Pancreas (tissue), 10 donors: Measurements from ENCODE around the gene TRAF3. TPM values are rescaled to one million over a fixed set of nuclear protein-coding genes. Genes with fewer than 3 reads are reported as not detected.

Experiments used
- ATAC-seq, 4 donors: fragments of 200-7000 bp; cut with Tn5 transposase; one replicate each; pipeline versions ENCODE4 v1.8.0 to v1.9.1; 2020; ENCODE audit warnings: mild to moderate bottlenecking in 4 of 4, moderate library complexity in 4 of 4
- DNase-seq, 6 donors: peaks; one replicate each; pipeline ENCODE4 v3.0.0-alpha.2; 2020
- FAIRE-seq: peaks from 2 replicates; lab custom pipeline; 2012; peaks lifted over from hg19 to GRCh38; lab: Jason Lieb, UNC
- H3K27ac ChIP-seq, 4 donors: fragments of 200-600 bp; sonication (generic); 1 replicate in 3 of 4; 2 replicates in 1 of 4; pipeline versions ENCODE4 v1.5.0 to v1.8.0; 2020
- H3K27me3 ChIP-seq, 4 donors: fragments of 200-600 bp; one replicate each; pipeline ENCODE4 v1.8.0; 2021
- H3K36me3 ChIP-seq, 3 donors: fragments of 200-600 bp; sonication (generic) in 1 of 3; one replicate each; pipeline versions ENCODE4 v1.5.0 to v1.8.0; 2020 to 2021
- H3K4me1 ChIP-seq, 3 donors: fragments of 200-600 bp; one replicate each; pipeline ENCODE4 v1.8.0; 2021
- H3K4me3 ChIP-seq, 4 donors: fragments of 200-600 bp; sonication (generic) in 2 of 4; one replicate each; pipeline versions ENCODE4 v1.5.0 to v1.8.0; 2020 to 2021
- H3K9me3 ChIP-seq, 4 donors: fragments of 200-600 bp; one replicate each; pipeline ENCODE4 v1.8.0; 2021
- CTCF ChIP-seq, 4 donors: fragments of 200-600 bp; sonication (generic) in 3 of 4; IDR thresholded peaks; one replicate each; pipeline versions ENCODE4 v1.5.0 to v1.8.0; 2021; ENCODE audit warnings: antibody characterized with exemption in 4 of 4
- WGBS, 2 donors: extraction: QIAGEN DNeasy Blood & Tissue Kit; methylation state at CpG; one replicate each; pipeline ENCODE4 v1.1.7; 2013; 5-methylcytosine and 5-hydroxymethylcytosine counted together
- intact Hi-C, 3 donors: fragments of 100-400 bp; cut with DNase I; formaldehyde crosslinking; loops; one replicate each; pipeline versions ENCODE4 v1.11.1 to v1.14.2; 2022
- polyA plus RNA-seq, 2 donors: library from polyadenylated mRNA; stranded (reverse); fragments of 200-250 nt; gene quantifications; one replicate each; pipeline ENCODE4 v1.2.3, GENCODE V29; 2013
- total RNA-seq, 6 donors: library from RNA; stranded (reverse); fragmentation: NEBNext Ultra II Directional in 4 of 6; extraction: Animal tissue kit (Norgen Biotek cat#: 25700) in 4 of 6; gene quantifications; one replicate each; pipeline versions ENCODE4 v1.2.1 to v1.2.4, GENCODE V29; 2021 to 2023
- donor health status: healthy with polysubstance abuse.
- donor health status: DM: no; HTN: no; CAD: no; lungs with moderate emphysema.
- donor health status: DM: no; HTN: no; CAD: no.
- donor health status: control.
- donor health status: control.
- donor health status: Bipolar disorder and iron deficiency.
- donor health status: DM: yes; HTN: yes; CAD: no.
- donor health status: DM: no; HTN: no; CAD: no.
- donor health status: DM: no; HTN: no; CAD: no.
- donor health status: DM: yes; HTN: yes; CAD: no.

TRAF3 gene
- total and polyA plus RNA-seq, 8 donors: 3.6 to 14.7 (median 6.1) TPM

DNA sequence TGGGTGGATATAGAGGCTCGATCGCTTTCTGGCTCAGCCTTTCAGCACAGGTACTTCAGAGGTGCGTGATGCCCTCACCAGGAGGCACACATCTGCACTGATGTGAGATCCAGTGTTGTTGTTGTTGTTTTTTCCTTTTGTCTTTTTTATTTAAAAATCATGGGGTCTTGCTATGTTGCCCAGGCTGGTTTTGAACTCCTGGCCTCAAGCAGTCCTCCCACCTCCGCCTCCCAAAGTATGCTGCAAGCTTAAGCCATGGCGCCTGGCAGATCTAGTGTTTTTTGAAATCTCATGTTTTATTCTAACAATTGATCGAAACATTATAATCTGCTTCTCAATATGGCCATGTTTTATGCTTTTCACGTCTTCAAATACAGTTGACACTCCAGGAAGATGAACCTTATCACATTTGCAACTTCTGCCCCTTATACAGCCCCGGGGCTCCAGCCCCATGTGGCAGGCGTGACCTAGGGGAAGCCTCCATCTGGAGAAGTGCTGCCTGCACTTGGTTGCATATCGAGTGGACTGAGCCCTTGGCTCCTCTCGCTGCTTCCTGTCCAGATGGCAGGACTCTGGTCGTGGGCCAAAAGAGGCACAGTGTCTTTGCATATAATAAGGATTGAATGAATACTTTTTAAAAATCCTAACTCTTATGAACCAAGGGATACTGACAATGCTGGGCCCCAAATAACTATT is 71.7 kb downstream of the TRAF3 start:
- peak in 1 of 6 donors; percentile 34 for DNase-seq
- no peaks in the 10 kb centered on the region for H3K36me3 ChIP-seq
- no peak for TF ChIP-seq CTCF (IDR thresholded peaks at IDR 0.05)
- peak overlapping the region in 1 of 4 donors; percentile 36 for H3K27ac ChIP-seq
- intact Hi-C loops: no loop called here
- H3K4me3 ChIP-seq: no peak overlapping the region
- peaks cover 0 to 11% (median 6%) of the 10 kb centered on the region in 3 donors for H3K4me1 ChIP-seq
- no peak for FAIRE-seq
- H3K27me3 ChIP-seq: no peaks in the 10 kb centered on the region
- 67 to 68% methylated on average over 12 of the region's 12 CpGs for whole genome bisulfite sequencing, 2 donors
- peak in 3 of 4 donors; percentile 78 to 88 (median 83) for ATAC-seq
- no peaks in the 10 kb centered on the region for H3K9me3 ChIP-seq

- no peak for DNase-seq
- Histone ChIP-seq H3K27ac (peak overlapping the region in 2 of 4 donors; percentile 18 to 36), H3K4me1 (peaks cover 0 to 11% (median 6%) of the 10 kb centered on the region in 3 donors), H3K9me3 (no peaks in the 10 kb centered on the region), H3K4me3 (no peak overlapping the region), H3K27me3 (no peaks in the 10 kb centered on the region), H3K36me3 (no peaks in the 10 kb centered on the region)
- intact Hi-C loops: no loop called here
- no peak for TF ChIP-seq CTCF (IDR thresholded peaks at IDR 0.05)
- peak; percentile 55 to 82 (median 74) for ATAC-seq
- WGBS, 2 donors: 23 to 34% methylated on average over 6 of the region's 6 CpGs
- FAIRE-seq: no peak
Observed at GRCh38 chr14:102849526-102850379, 72.5 kb downstream of the TRAF3 start.

DNA sequence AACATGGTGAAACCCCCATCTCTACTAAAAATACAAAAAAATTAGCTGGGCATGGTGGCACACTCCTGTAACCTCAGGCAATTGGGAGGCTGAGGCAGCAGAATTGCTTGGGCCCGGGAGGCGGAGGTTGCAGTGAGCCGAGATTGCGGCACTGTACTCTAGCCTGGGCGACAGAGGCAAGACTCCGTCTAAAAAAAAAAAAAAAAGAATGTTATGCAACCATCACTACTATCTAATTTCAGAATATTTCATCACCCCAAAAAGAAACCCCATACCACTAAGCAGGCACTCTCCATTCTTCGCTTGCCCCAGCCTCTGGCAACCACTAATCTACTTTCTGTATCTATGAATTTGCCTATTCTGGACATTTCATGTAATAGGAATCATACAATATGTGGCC is 76.4 kb downstream of the TRAF3 start:
- Histone ChIP-seq H3K9me3 (no peaks in the 10 kb centered on the region), H3K27me3 (no peaks in the 10 kb centered on the region), H3K4me3 (no peak overlapping the region), H3K4me1 (peaks cover 0 to 11% (median 6%) of the 10 kb centered on the region in 3 donors), H3K27ac (no peak overlapping the region), H3K36me3 (no peaks in the 10 kb centered on the region)
- DNase-seq (no peak), FAIRE-seq (no peak), ATAC-seq (no peak)
- 97 to 98% methylated on average over 7 of the region's 7 CpGs for WGBS, 2 donors
- no peak for TF ChIP-seq CTCF (IDR thresholded peaks at IDR 0.05)
- intact Hi-C loops: no loop called here

- DNase-seq (no peak), FAIRE-seq (no peak), ATAC-seq (no peak)
- no peaks in the 10 kb centered on the region for H3K27me3 ChIP-seq
- no peak overlapping the region for H3K27ac ChIP-seq
- H3K36me3 ChIP-seq: no peaks in the 10 kb centered on the region
- WGBS, 2 donors: 94 to 96% methylated on average over 4 of the region's 4 CpGs
- H3K9me3 ChIP-seq: no peaks in the 10 kb centered on the region
- intact Hi-C loops: no loop called here
- peaks cover 0 to 6% (median 6%) of the 10 kb centered on the region in 3 donors for H3K4me1 ChIP-seq
- no peak overlapping the region for H3K4me3 ChIP-seq
- TF ChIP-seq CTCF (IDR thresholded peaks at IDR 0.05): no peak
Observed at GRCh38 chr14:102854091-102854703, 76.9 kb downstream of the TRAF3 start.
